OCI-LY1 (cell line): ENCODE measurements around the gene GADD45A.

ENCODE experiments used
- CTCF ChIP-seq: fragments of 200-600 bp; sonication (generic), shearing (Covaris generic); IDR thresholded peaks from 2 replicates; pipeline ENCODE4 v1.5.1; 2017; ENCODE audit warnings: mild to moderate bottlenecking, antibody characterized with exemption, low read length, moderate library complexity, mixed read lengths
- EZH2 ChIP-seq: fragments of 200-600 bp; sonication (generic), shearing (Covaris generic); IDR thresholded peaks from 2 replicates; pipeline ENCODE4 v1.8.0; 2017; ENCODE audit warnings: borderline replicate concordance, mixed run types, mild to moderate bottlenecking, antibody characterized with exemption, low read length, moderate library complexity, mixed read lengths

- TF ChIP-seq EZH2 (no peak), CTCF (no peak)
These were observed 52.9 kb downstream of the GADD45A start for GRCh38 chr1:67737875-67738274.
